HG03575 (cell line): ENCODE results near the gene BSG.
"Not testable (repeated sequence)": the region's sequence is repeated elsewhere in the genome, so short reads cannot be mapped to it uniquely, and the experiment has no call there.

Source experiments
- ATAC-seq: cut with Tn5 transposase; IDR thresholded peaks from one replicate; pipeline ENCODE4 v1.9.1; 2021; ENCODE audit not compliant: unreplicated experiment, insufficient number of reproducible peaks, low FRiP score; ENCODE audit errors: extremely low read depth

BSG gene

GRCh38 chr19:583198-583967 lies 11.0 kb downstream of the BSG start:
- no peak for ATAC-seq

- no peak for ATAC-seq
Observed at GRCh38 chr19:583968-584239, 11.5 kb downstream of the BSG start.

- ATAC-seq = no peak
Observed at GRCh38 chr19:584240-585001, 12.0 kb downstream of the BSG start.

GRCh38 chr19:585146-585545 lies 12.8 kb downstream of the BSG start:
- not testable (repeated sequence) for ATAC-seq

DNA sequence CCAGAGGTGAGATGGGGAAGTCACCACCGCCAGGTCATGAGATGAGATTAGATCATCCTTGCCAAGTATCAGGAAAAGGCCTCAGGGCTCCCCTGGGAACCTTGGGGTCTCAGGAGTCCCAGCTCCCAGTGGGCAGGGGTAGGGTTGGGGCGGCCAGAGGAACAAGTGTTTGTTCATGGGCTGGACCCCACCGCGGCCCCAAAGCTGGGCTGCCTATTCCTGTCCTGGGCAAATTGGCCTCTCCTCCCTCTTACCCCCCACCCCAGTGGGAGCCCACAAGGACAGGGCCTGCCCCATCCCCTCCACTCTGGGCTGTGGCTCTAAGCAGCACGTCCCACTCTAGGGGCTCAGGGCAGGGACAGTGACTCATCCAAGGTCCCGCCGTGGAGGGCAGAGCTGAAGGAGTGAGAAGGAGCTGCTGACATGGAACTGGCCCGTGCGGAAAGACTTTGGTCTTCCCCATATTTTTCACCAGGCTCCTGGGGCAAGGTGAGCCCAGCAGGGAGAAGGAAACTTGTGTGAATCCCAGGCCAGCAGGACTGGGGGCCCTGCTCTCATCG lies 13.2 kb downstream of the BSG start:
- no peak for ATAC-seq

GRCh38 chr19:588093-588740 lies 15.8 kb downstream of the BSG start:
- no peak for ATAC-seq

GRCh38 chr19:588741-589692 lies 16.6 kb downstream of the BSG start:
- ATAC-seq = no peak

DNA sequence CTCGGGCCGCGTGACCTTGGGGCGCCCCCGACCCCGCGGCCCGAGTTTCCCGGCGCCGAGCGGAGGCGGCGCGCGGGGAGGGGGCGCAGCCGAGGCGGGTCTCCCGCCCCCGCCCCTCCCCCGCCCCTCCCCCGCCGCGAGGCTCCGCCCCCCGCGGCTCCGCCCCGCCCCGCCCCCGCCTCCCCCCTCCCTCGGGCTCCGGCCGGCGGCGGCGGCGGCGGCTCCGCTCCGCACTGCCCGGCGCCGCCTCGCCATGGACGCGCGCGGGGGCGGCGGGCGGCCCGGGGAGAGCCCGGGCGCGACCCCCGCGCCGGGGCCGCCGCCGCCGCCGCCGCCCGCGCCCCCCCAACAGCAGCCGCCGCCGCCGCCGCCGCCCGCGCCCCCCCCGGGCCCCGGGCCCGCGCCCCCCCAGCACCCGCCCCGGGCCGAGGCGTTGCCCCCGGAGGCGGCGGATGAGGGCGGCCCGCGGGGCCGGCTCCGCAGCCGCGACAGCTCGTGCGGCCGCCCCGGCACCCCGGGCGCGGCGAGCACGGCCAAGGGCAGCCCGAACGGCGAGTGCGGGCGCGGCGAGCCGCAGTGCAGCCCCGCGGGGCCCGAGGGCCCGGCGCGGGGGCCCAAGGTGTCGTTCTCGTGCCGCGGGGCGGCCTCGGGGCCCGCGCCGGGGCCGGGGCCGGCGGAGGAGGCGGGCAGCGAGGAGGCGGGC lies 17.4 kb downstream of the BSG start, which contains the start of gene HCN2:
Gene HCN2, plus strand, starts transcription at position 189 of the 703 bp plus-strand sequence. Its CDS starts 65 bp downstream, at position 254.
- ATAC-seq = no peak

- ATAC-seq = no peak
Observed at GRCh38 chr19:590396-590745, 18.0 kb downstream of the BSG start.

DNA sequence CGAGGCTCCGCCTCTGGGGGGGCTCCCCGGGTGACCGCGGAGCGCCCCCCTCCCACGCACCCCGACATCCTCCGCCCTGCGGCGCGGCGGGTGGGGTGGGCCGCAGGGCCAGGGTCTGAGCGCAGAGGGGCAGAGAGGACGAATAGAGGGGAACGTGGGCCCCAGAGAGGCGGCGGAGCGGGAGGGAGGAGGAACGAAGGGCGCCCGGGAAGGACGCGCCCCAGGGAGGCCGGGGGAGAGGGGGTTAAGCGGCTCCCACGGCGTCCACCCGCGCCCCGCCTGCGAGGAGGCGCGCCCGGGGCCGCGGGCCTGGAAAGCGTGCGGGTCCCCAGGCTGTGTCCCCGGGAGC lies 18.3 kb downstream of the BSG start:
- ATAC-seq = no peak

DNA sequence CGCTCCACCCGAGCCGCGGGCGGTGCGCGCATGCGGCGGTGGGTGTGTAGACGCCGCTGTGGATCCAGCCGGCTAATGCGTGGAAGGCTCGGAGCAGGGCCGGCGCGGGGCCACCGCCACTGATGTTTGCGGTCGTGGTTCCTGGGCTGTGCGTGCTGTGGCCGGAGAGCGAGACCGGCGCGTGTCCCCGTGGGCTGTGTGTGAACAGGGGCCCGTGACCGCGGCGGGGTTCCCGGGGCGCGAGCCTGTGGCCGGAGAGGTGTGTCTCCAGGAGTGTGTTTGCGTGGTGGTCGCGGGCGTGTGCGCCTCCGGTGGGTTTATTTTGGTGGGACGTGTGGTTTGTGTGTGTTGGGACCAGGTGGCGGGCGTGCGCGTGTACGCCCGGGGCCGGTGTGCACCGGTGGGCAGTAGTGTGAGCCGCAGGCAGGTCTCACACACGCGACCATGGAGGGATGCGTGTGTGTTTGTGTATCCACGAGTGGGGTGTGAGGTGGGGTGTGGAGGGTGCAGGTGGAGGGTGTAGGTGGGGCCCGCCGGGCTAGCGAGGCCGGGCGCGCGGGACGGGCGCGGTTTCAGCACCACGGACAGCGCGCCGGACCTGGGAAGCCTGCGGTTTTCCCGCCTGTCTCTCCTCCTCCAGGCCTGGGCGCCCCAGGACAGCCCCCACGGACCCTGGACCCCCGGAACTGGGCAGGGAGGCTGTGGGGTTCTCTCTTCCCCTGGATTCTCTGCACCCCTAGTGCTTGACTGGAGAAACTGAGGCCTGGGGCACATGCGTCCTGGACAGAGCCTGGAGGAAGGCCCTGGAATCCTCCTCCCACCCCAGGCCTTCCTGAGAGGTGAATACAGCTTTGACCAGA lies 18.9 kb downstream of the BSG start:
- ATAC-seq = no peak

DNA sequence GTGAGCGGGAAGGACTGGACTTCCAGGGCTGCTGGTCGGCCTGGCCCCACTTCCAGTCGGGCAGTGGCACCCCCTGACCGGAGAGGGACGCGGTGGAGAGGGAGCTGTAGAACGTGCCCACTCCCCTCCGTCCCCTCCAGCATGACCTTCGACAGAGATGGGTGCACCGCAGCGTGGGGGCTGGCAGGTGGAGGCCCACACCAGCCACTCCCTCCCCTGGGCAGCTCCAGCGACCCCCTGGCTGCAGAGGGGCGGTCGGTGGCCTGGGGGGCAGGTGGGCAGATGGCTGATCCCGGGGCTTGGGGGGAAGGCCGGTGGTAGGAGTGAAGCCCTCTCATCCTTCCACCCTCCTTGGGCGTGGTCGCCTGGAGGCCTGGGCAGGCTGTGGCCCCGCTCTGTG lies 19.7 kb downstream of the BSG start:
- no peak for ATAC-seq

DNA sequence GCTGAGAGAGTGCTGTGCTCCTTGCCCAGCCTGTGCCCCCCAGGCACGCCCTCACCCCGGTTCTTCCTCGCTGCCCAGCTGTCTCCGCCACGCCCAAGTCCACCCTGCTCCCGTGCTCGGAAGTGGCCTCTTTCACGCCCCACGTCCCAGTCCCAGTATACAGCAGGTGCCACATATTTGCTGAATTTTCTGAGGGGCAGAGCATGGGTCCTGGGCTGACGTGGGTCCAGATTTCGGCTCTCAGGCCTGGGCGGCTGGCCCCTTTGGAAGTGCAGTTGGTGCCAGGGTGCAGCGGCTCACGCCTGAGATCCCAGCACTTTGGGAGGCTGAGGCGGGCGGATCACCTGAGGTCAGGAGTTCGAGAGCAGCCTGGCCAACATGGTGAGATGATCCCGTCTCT lies 20.7 kb downstream of the BSG start:
- ATAC-seq = no peak

- no peak for ATAC-seq
Observed at GRCh38 chr19:593505-593904, 21.1 kb downstream of the BSG start.

GRCh38 chr19:594265-594870 lies 22.0 kb downstream of the BSG start:
- ATAC-seq = no peak

DNA sequence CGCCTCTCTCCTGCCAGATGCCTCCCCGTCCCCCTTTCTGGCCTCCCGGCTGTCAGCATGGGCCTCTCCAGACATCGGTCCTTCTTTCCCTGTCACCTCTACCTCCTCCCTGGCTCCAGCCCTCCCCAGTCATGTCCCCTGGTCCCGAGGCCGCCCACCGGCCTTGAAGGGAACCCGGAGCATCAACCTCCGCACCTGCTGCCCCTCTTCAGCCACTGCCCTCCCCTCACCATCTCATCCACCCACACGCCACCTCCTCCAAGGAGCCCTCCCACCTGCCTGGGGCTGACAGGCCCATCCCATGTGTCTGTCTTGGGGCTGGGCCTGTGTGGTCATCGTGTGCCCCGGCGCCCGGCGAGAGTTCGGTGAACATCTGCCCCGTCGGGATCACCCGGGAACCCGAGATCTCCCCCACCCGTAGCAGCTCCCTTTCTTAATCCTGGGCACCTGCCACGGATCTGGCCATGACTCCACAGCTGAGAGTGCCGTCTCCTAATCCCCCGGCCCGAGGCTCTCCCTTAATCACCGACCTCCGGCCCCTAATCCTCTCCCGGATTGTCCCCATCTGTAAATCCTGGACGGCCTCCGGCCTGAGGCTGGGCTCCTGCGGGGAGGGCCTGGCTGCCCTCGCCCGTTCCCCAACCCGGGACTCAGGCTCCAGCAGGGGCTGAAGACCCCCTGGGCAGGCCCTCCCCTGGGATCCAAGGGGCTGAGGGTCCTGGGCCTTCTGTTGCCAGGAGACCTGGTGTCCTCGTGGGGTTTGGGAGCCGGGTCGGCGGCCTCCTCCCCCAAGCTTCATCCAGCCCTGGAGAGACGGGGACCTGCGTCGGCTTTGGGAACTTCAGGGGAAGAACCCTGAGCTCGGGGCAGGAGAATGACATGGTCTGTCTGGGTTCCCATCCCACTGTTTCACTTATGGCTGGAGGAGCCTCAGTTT lies 23.2 kb downstream of the BSG start:
- ATAC-seq = no peak
